Hepatocyte (in vitro differentiated cells): ENCODE data around the gene TMEM170B. TPM values are rescaled to one million over a fixed set of nuclear protein-coding genes. Genes with fewer than 3 reads are reported as not detected.
A peak's percentile ranks its signal among the peaks of the same experiment; 100 is the strongest.

Experiments
- DNase-seq: peaks from one replicate; pipeline ENCODE4 v3.0.0-alpha.2; 2016; ENCODE audit warnings: low spot score
- H2AFZ ChIP-seq: fragments of 200-600 bp; sonication (generic); 2 replicates; pipeline ENCODE4 v1.6.0; 2016; ENCODE audit warnings: antibody characterized with exemption, mild to moderate bottlenecking
- H3K27ac ChIP-seq: fragments of 200-600 bp; sonication (generic); 2 replicates; pipeline ENCODE4 v1.5.1; 2016; ENCODE audit warnings: mild to moderate bottlenecking
- H3K27me3 ChIP-seq: fragments of 200-600 bp; sonication (generic); 2 replicates; pipeline ENCODE4 v1.6.1; 2016
- H3K36me3 ChIP-seq: fragments of 200-600 bp; sonication (generic); replicated peaks from 2 replicates; pipeline ENCODE4 v1.5.1; 2016; ENCODE audit warnings: low read depth; ENCODE audit not compliant: insufficient read depth
- H3K4me1 ChIP-seq: fragments of 200-600 bp; sonication (generic); 2 replicates; pipeline ENCODE4 v1.5.1; 2016; ENCODE audit warnings: mild to moderate bottlenecking, moderate library complexity; ENCODE audit not compliant: insufficient read depth
- H3K4me2 ChIP-seq: fragments of 200-600 bp; sonication (generic); 2 replicates; pipeline ENCODE4 v1.6.0; 2016
- H3K4me3 ChIP-seq: fragments of 200-600 bp; sonication (generic); 2 replicates; pipeline ENCODE4 v1.5.1; 2016; ENCODE audit warnings: mild to moderate bottlenecking
- H3K79me2 ChIP-seq: fragments of 200-600 bp; sonication (generic); 2 replicates; pipeline ENCODE4 v1.6.0; 2017; ENCODE audit warnings: mild to moderate bottlenecking
- H3K9me2 ChIP-seq: fragments of 200-600 bp; sonication (generic); replicated peaks from 2 replicates; pipeline ENCODE4 v1.6.0; 2017; ENCODE audit warnings: mild to moderate bottlenecking; ENCODE audit not compliant: insufficient read depth
- H3K9me3 ChIP-seq: fragments of 200-600 bp; sonication (generic); 2 replicates; pipeline ENCODE4 v1.5.1; 2016; ENCODE audit warnings: low read depth, mild to moderate bottlenecking
- H4K20me1 ChIP-seq: fragments of 200-600 bp; sonication (generic); 2 replicates; pipeline ENCODE4 v1.6.0; 2016; ENCODE audit warnings: mild to moderate bottlenecking; ENCODE audit not compliant: insufficient read depth, poor library complexity, severe bottlenecking
- CTCF ChIP-seq: fragments of 200-600 bp; sonication (generic); IDR thresholded peaks from 2 replicates; pipeline ENCODE4 v1.5.1; 2016; ENCODE audit warnings: antibody characterized with exemption, mild to moderate bottlenecking; ENCODE audit not compliant: poor library complexity
- EZH2 ChIP-seq: fragments of 200-600 bp; sonication (generic); IDR thresholded peaks from 2 replicates; pipeline ENCODE4 v1.6.1; 2016; ENCODE audit warnings: antibody characterized with exemption, mild to moderate bottlenecking, borderline replicate concordance
- EZH2phosphoT487 ChIP-seq: fragments of 200-600 bp; sonication (generic); IDR thresholded peaks from one replicate; pipeline ENCODE4 v1.6.1; 2018; ENCODE audit warnings: antibody characterized with exemption, mild to moderate bottlenecking, low read depth, moderate library complexity; ENCODE audit not compliant: unreplicated experiment, severe bottlenecking
- WGBS: methylation state at CpG from one replicate; pipeline ENCODE4 v1.1.6; 2016; ENCODE audit warnings: low lambda C conversion rate; ENCODE audit errors: missing lambda C conversion rate; 5-methylcytosine and 5-hydroxymethylcytosine counted together
- polyA plus RNA-seq: library from polyadenylated mRNA; unstranded; fragments of >200 nt; fragmentation: Nextera tagmentation; extraction: Ambion mirVana; gene quantifications from 2 replicates; pipeline ENCODE4 v1.2.1, GENCODE V29; 2016
- total RNA-seq: library from RNA; depleted of rRNA; stranded (reverse); fragments of >200 nt; gene quantifications from 2 replicates; pipeline ENCODE4 v1.2.3, GENCODE V29; 2014

TMEM170B gene
- total and polyA plus RNA-seq, 2 experiments from 2014 or later, result 0.82 to 6.5 TPM

GRCh38 chr6:11616200-11616611 lies 78.7 kb downstream of the TMEM170B start:
- Histone ChIP-seq H3K9me2 (no peaks in the 10 kb centered on the region), H3K9me3 (no peaks in the 10 kb centered on the region), H3K4me3 (no peak overlapping the region), H3K27ac (no peak overlapping the region), H3K4me2 (no peak overlapping the region), H2AFZ (no peak overlapping the region), H4K20me1 (no peaks in the 10 kb centered on the region), H3K4me1 (no peaks in the 10 kb centered on the region), H3K79me2 (no peaks in the 10 kb centered on the region), H3K27me3 (no peaks in the 10 kb centered on the region), H3K36me3 (no peaks in the 10 kb centered on the region)
- TF ChIP-seq EZH2 (no peak), EZH2phosphoT487 (no peak), CTCF (no peak)
- DNase-seq, result no peak
- 78% methylated on average over 5 of the region's 5 CpGs for WGBS

- H3K36me3 ChIP-seq, result no peaks in the 10 kb centered on the region
- no peak overlapping the region for H2AFZ ChIP-seq
- DNase-seq, result no peak
- WGBS, result 62% methylated on average over 4 of the region's 4 CpGs
- no peaks in the 10 kb centered on the region for H3K4me1 ChIP-seq
- no peaks in the 10 kb centered on the region for H3K9me2 ChIP-seq
- H3K9me3 ChIP-seq, result no peaks in the 10 kb centered on the region
- H3K27me3 ChIP-seq, result no peaks in the 10 kb centered on the region
- no peaks in the 10 kb centered on the region for H4K20me1 ChIP-seq
- H3K4me2 ChIP-seq, result no peak overlapping the region
- H3K79me2 ChIP-seq, result no peaks in the 10 kb centered on the region
- H3K4me3 ChIP-seq, result no peak overlapping the region
- no peak overlapping the region for H3K27ac ChIP-seq
- TF ChIP-seq EZH2 (no peak), CTCF (peak; percentile 21)
Observed at GRCh38 chr6:11618533-11618932, 81.0 kb downstream of the TMEM170B start.

- H3K4me3 ChIP-seq, result no peak overlapping the region
- H3K9me3 ChIP-seq, result no peaks in the 10 kb centered on the region
- no peak for DNase-seq
- H3K4me1 ChIP-seq, result no peaks in the 10 kb centered on the region
- TF ChIP-seq CTCF (no peak), EZH2phosphoT487 (no peak), EZH2 (no peak)
- H2AFZ ChIP-seq, result no peak overlapping the region
- no peaks in the 10 kb centered on the region for H3K79me2 ChIP-seq
- no peaks in the 10 kb centered on the region for H3K36me3 ChIP-seq
- H3K9me2 ChIP-seq, result no peaks in the 10 kb centered on the region
- no peaks in the 10 kb centered on the region for H4K20me1 ChIP-seq
- WGBS, result 86% methylated on average over 5 of the region's 5 CpGs
- H3K27me3 ChIP-seq, result no peaks in the 10 kb centered on the region
- H3K27ac ChIP-seq, result no peak overlapping the region
- H3K4me2 ChIP-seq, result no peak overlapping the region
Observed at GRCh38 chr6:11621119-11621518, 83.6 kb downstream of the TMEM170B start.

GRCh38 chr6:11622156-11622555 lies 84.6 kb downstream of the TMEM170B start:
- DNase-seq, result no peak
- no peak overlapping the region for H2AFZ ChIP-seq

More at GRCh38 chr6:11622156-11622555, 84.6 kb downstream of the TMEM170B start:
- Histone ChIP-seq H3K9me2 (no peaks in the 10 kb centered on the region), H4K20me1 (no peaks in the 10 kb centered on the region), H3K27me3 (no peaks in the 10 kb centered on the region), H3K27ac (no peak overlapping the region), H3K9me3 (no peaks in the 10 kb centered on the region), H3K4me2 (no peak overlapping the region), H3K79me2 (no peaks in the 10 kb centered on the region), H3K4me3 (no peak overlapping the region), H3K4me1 (no peaks in the 10 kb centered on the region), H3K36me3 (no peaks in the 10 kb centered on the region)
- TF ChIP-seq EZH2phosphoT487 (no peak), CTCF (no peak), EZH2 (no peak)
- WGBS, result 86% methylated on average over 4 of the region's 4 CpGs
